Measurements from ENCODE around the gene ERAS. TPM values are rescaled to one million over a fixed set of nuclear protein-coding genes. Genes with fewer than 3 reads are reported as not detected.

The ERAS gene
- polyA plus RNA-seq, 1 experiment: not detected

GRCh38 chrX:48791063-48791820 lies 35.1 kb upstream of the ERAS start:
- Histone ChIP-seq H3K9me3 (ENCODE audit: control insufficient read depth, insufficient read depth, low read length) (no peaks in the 10 kb centered on the region), H3K4me3 (ENCODE audit: low read depth, low read length) (no peak overlapping the region), H3K27me3 (ENCODE audit: control insufficient read depth, insufficient read depth, low read length) (peaks cover 6% of the 10 kb centered on the region), H3K27ac (ENCODE audit: low read depth, low read length) (no peak overlapping the region)
- TF ChIP-seq CTCF (IDR thresholded peaks at IDR 0.05; ENCODE audit: low read depth, low read length): no peak
- ChIA-PET CTCF (no interaction called here), POLR2A (no interaction called here)
- DNase-seq (ENCODE audit: low read depth, low spot score): no peak

- H3K9me3 ChIP-seq (ENCODE audit: control insufficient read depth, insufficient read depth, low read length): no peaks in the 10 kb centered on the region
- POLR2A ChIA-PET: no interaction called here
- no peak for TF ChIP-seq CTCF (IDR thresholded peaks at IDR 0.05; ENCODE audit: low read depth, low read length)
- H3K4me3 ChIP-seq (ENCODE audit: low read depth, low read length): no peak overlapping the region
- no peak overlapping the region for H3K27ac ChIP-seq (ENCODE audit: low read depth, low read length)
- CTCF ChIA-PET: no interaction called here
- peaks cover 6% of the 10 kb centered on the region for H3K27me3 ChIP-seq (ENCODE audit: control insufficient read depth, insufficient read depth, low read length)
- DNase-seq (ENCODE audit: low read depth, low spot score): no peak
These were observed 34.1 kb upstream of the ERAS start for GRCh38 chrX:48792219-48792618.

- Histone ChIP-seq H3K27me3 (ENCODE audit: control insufficient read depth, insufficient read depth, low read length) (no peaks in the 10 kb centered on the region), H3K9me3 (ENCODE audit: control insufficient read depth, insufficient read depth, low read length) (no peaks in the 10 kb centered on the region), H3K27ac (ENCODE audit: low read depth, low read length) (no peak overlapping the region), H3K4me3 (ENCODE audit: low read depth, low read length) (no peak overlapping the region)
- POLR2A ChIA-PET: no interaction called here
- CTCF ChIA-PET: no interaction called here
- DNase-seq (ENCODE audit: low read depth, low spot score): no peak
- no peak for TF ChIP-seq CTCF (IDR thresholded peaks at IDR 0.05; ENCODE audit: low read depth, low read length)
These were observed 32.4 kb upstream of the ERAS start for GRCh38 chrX:48793935-48794334.

GRCh38 chrX:48794340-48794910 lies 31.9 kb upstream of the ERAS start:
- TF ChIP-seq CTCF (IDR thresholded peaks at IDR 0.05; ENCODE audit: low read depth, low read length): no peak
- ChIA-PET POLR2A (no interaction called here), CTCF (no interaction called here)
- Histone ChIP-seq H3K27me3 (ENCODE audit: control insufficient read depth, insufficient read depth, low read length) (no peaks in the 10 kb centered on the region), H3K4me3 (ENCODE audit: low read depth, low read length) (no peak overlapping the region), H3K27ac (ENCODE audit: low read depth, low read length) (no peak overlapping the region), H3K9me3 (ENCODE audit: control insufficient read depth, insufficient read depth, low read length) (no peaks in the 10 kb centered on the region)
- no peak for DNase-seq (ENCODE audit: low read depth, low spot score)

- H3K27ac ChIP-seq (ENCODE audit: low read depth, low read length): no peak overlapping the region
- no peaks in the 10 kb centered on the region for H3K9me3 ChIP-seq (ENCODE audit: control insufficient read depth, insufficient read depth, low read length)
- H3K27me3 ChIP-seq (ENCODE audit: control insufficient read depth, insufficient read depth, low read length): no peaks in the 10 kb centered on the region
- POLR2A ChIA-PET: no interaction called here
- no peak for TF ChIP-seq CTCF (IDR thresholded peaks at IDR 0.05; ENCODE audit: low read depth, low read length)
- DNase-seq (ENCODE audit: low read depth, low spot score): peak; percentile 3
- no peak overlapping the region for H3K4me3 ChIP-seq (ENCODE audit: low read depth, low read length)
- CTCF ChIA-PET: no interaction called here
These were observed 31.3 kb upstream of the ERAS start for GRCh38 chrX:48794911-48795515.

All from AG04450 (cell line).